PC-9 (cell line): Measurements from ENCODE around the gene CEP131. TPM values are rescaled to one million over a fixed set of nuclear protein-coding genes. Genes with fewer than 3 reads are reported as not detected.

Experiments
- BruUV-seq: library from RNA; stranded (reverse); fragments of 400-500 nt; replicated peaks from 2 replicates; lab custom pipeline; 2021; lab: Mats Ljungman, UMichigan
- CTCF ChIA-PET: fragments of 300-600 bp; sonication (Branson Sonifier 250); formaldehyde crosslinking; loops from one replicate; lab custom pipeline; 2022; ENCODE audit warnings: antibody characterized with exemption; lab: Charles Lee
- POLR2A ChIA-PET: fragments of 300-600 bp; sonication (Branson Sonifier 250); formaldehyde crosslinking; loops from one replicate; lab custom pipeline; 2022; ENCODE audit warnings: antibody characterized with exemption; ENCODE audit not compliant: unreplicated experiment; lab: Charles Lee
- DNase-seq, 2 experiments: peaks; one replicate each; pipeline versions ENCODE4 v3.0.0 to v3.0.0-alpha.2; 2015 to 2022; ENCODE audit warnings: mixed read lengths in 1 of 2
- H2AFZ ChIP-seq: fragments of 200-600 bp; sonication (generic); 2 replicates; pipeline ENCODE4 v1.8.1; 2017; ENCODE audit warnings: antibody characterized with exemption
- H3F3A ChIP-seq: fragments of 200-600 bp; sonication (generic); 2 replicates; pipeline ENCODE4 v1.8.1; 2017; ENCODE audit warnings: antibody characterized with exemption, mild to moderate bottlenecking, low read depth; ENCODE audit not compliant: insufficient read depth
- H3K27ac ChIP-seq: fragments of 200-600 bp; sonication (generic); 2 replicates; pipeline ENCODE4 v1.6.1; 2016; ENCODE audit warnings: mixed run types
- H3K27me3 ChIP-seq: fragments of 200-600 bp; sonication (generic); 2 replicates; pipeline ENCODE4 v1.6.1; 2016; ENCODE audit warnings: low read depth, mixed run types; ENCODE audit not compliant: insufficient read depth
- H3K36me3 ChIP-seq: fragments of 200-600 bp; sonication (generic); 2 replicates; pipeline ENCODE4 v1.6.1; 2016; ENCODE audit warnings: low read depth, mixed run types
- H3K4me1 ChIP-seq: fragments of 200-600 bp; sonication (generic); replicated peaks from 2 replicates; pipeline ENCODE4 v1.6.1; 2016; ENCODE audit warnings: mixed run types; ENCODE audit not compliant: insufficient read depth
- H3K4me2 ChIP-seq: fragments of 200-600 bp; sonication (generic); 2 replicates; pipeline ENCODE4 v1.6.1; 2017; ENCODE audit warnings: mixed run types
- H3K4me3 ChIP-seq: fragments of 200-600 bp; sonication (generic); 2 replicates; pipeline ENCODE4 v1.6.1; 2016; ENCODE audit warnings: mixed run types
- H3K79me2 ChIP-seq: fragments of 200-600 bp; sonication (generic); 2 replicates; pipeline ENCODE4 v1.6.1; 2017; ENCODE audit warnings: low read depth, mixed run types
- H3K9me2 ChIP-seq: fragments of 200-600 bp; sonication (generic); 2 replicates; pipeline ENCODE4 v1.8.1; 2017; ENCODE audit warnings: mild to moderate bottlenecking; ENCODE audit not compliant: insufficient read depth
- H3K9me3 ChIP-seq: fragments of 200-600 bp; sonication (generic); 2 replicates; pipeline ENCODE4 v1.8.1; 2016; ENCODE audit warnings: low read depth; ENCODE audit not compliant: insufficient read depth
- H4K20me1 ChIP-seq: fragments of 200-600 bp; sonication (generic); 2 replicates; pipeline ENCODE4 v1.8.1; 2017; ENCODE audit not compliant: insufficient read depth
- CTCF ChIP-seq: fragments of 200-600 bp; sonication (generic); conservative IDR thresholded peaks from 2 replicates; pipeline ENCODE4 v1.6.1; 2017; ENCODE audit warnings: mixed run types, antibody characterized with exemption, mild to moderate bottlenecking, moderate library complexity
- EZH2 ChIP-seq: fragments of 200-600 bp; sonication (generic); IDR thresholded peaks from 2 replicates; pipeline ENCODE4 v1.8.0; 2017; ENCODE audit warnings: antibody characterized with exemption, low read depth
- intact Hi-C: fragments of 100-400 bp; cut with micrococcal nuclease; formaldehyde crosslinking; loops from one replicate; pipeline ENCODE4 v1.10.0; 2022; ENCODE audit not compliant: unreplicated experiment
- total RNA-seq: library from RNA; stranded (reverse); gene quantifications from 2 replicates; pipeline ENCODE4 v1.2.3, GENCODE V29; 2021

CEP131 gene
- total RNA-seq, 1 experiment from 2014 or later: 24.4 TPM

- no peaks in the 10 kb centered on the region for H4K20me1 ChIP-seq
- no peaks in the 10 kb centered on the region for H3K9me2 ChIP-seq
- no peak overlapping the region for H3K4me2 ChIP-seq
- no peaks in the 10 kb centered on the region for H3K36me3 ChIP-seq
- peaks cover 6% of the 10 kb centered on the region; the same call in 1 of the 2 replicates for H3K4me1 ChIP-seq
- BruUV-seq: no TSS peak
- H3K9me3 ChIP-seq: no peaks in the 10 kb centered on the region
- peaks cover 2% of the 10 kb centered on the region for H3K79me2 ChIP-seq
- H2AFZ ChIP-seq: no peak overlapping the region
- H3F3A ChIP-seq: no peaks in the 10 kb centered on the region
- CTCF ChIA-PET: no interaction called here
- H3K4me3 ChIP-seq: no peak overlapping the region
- intact Hi-C loops: no loop called here
- no peaks in the 10 kb centered on the region for H3K27me3 ChIP-seq
- POLR2A ChIA-PET: interaction anchor here (0.6 kb wide), 1 partner anchor 211 kb away, joined by 4 read pairs; no protein-coding TSS in a partner anchor
- no peak for TF ChIP-seq CTCF
- no peak for TF ChIP-seq EZH2
- no peak overlapping the region for H3K27ac ChIP-seq
- DNase-seq: no peak
These were observed 11.7 kb upstream of the CEP131 start for GRCh38 chr17:81234506-81234855.

GRCh38 chr17:81233811-81234505 is 11.2 kb upstream of the CEP131 start:
- CTCF ChIA-PET: no interaction called here

GRCh38 chr17:81233316-81233715 is 10.6 kb upstream of the CEP131 start:
- no peak for TF ChIP-seq EZH2
- TF ChIP-seq CTCF: no peak
- ChIA-PET CTCF (no interaction called here), POLR2A (interaction anchor here (0.5 kb wide), 1 partner anchor 333 kb away, joined by 4 read pairs; no protein-coding TSS in a partner anchor)
- Histone ChIP-seq H4K20me1 (no peaks in the 10 kb centered on the region), H2AFZ (no peak overlapping the region), H3K27ac (no peak overlapping the region), H3K36me3 (no peaks in the 10 kb centered on the region), H3K4me3 (no peak overlapping the region), H3F3A (no peaks in the 10 kb centered on the region), H3K27me3 (no peaks in the 10 kb centered on the region), H3K4me2 (no peak overlapping the region), H3K4me1 (peaks cover 6% of the 10 kb centered on the region; the same call in 1 of the 2 replicates), H3K79me2 (no peaks in the 10 kb centered on the region), H3K9me2 (no peaks in the 10 kb centered on the region), H3K9me3 (no peaks in the 10 kb centered on the region)
- DNase-seq: no peak
- intact Hi-C loops: no loop called here
- BruUV-seq: no TSS peak

More at GRCh38 chr17:81233811-81234505, 11.2 kb upstream of the CEP131 start:
- Histone ChIP-seq H3K4me3 (no peak overlapping the region), H4K20me1 (no peaks in the 10 kb centered on the region), H3K9me3 (no peaks in the 10 kb centered on the region), H3K4me1 (peaks cover 6% of the 10 kb centered on the region; the same call in 1 of the 2 replicates), H3K36me3 (no peaks in the 10 kb centered on the region), H3F3A (no peaks in the 10 kb centered on the region), H3K27me3 (no peaks in the 10 kb centered on the region), H3K9me2 (no peaks in the 10 kb centered on the region), H3K79me2 (no peaks in the 10 kb centered on the region), H3K4me2 (no peak overlapping the region), H2AFZ (no peak overlapping the region), H3K27ac (no peak overlapping the region)
- no peak for DNase-seq
- intact Hi-C loops: no loop called here
- no TSS peak for BruUV-seq
- POLR2A ChIA-PET: interaction anchor here (0.6 kb wide), 1 partner anchor 211 kb away, joined by 4 read pairs; no protein-coding TSS in a partner anchor
- TF ChIP-seq EZH2 (no peak), CTCF (no peak)
